GM12865 (cell line): Measurements from ENCODE around the gene FRMD6.

Experiments
- DNase-seq: peaks from one replicate; pipeline ENCODE4 v3.0.0; 2010; ENCODE audit warnings: low read depth
- H3K4me3 ChIP-seq: 2 replicates; pipeline ENCODE4 v1.5.1; 2011; ENCODE audit warnings: mild to moderate bottlenecking, low read depth, low read length, control low read depth
- CTCF ChIP-seq: IDR thresholded peaks from 2 replicates; pipeline ENCODE4 v1.5.1; 2011; ENCODE audit warnings: low read length, control low read depth, low read depth, inconsistent platforms; ENCODE audit not compliant: insufficient read depth; ENCODE audit errors: missing control alignments

Gene FRMD6

DNA sequence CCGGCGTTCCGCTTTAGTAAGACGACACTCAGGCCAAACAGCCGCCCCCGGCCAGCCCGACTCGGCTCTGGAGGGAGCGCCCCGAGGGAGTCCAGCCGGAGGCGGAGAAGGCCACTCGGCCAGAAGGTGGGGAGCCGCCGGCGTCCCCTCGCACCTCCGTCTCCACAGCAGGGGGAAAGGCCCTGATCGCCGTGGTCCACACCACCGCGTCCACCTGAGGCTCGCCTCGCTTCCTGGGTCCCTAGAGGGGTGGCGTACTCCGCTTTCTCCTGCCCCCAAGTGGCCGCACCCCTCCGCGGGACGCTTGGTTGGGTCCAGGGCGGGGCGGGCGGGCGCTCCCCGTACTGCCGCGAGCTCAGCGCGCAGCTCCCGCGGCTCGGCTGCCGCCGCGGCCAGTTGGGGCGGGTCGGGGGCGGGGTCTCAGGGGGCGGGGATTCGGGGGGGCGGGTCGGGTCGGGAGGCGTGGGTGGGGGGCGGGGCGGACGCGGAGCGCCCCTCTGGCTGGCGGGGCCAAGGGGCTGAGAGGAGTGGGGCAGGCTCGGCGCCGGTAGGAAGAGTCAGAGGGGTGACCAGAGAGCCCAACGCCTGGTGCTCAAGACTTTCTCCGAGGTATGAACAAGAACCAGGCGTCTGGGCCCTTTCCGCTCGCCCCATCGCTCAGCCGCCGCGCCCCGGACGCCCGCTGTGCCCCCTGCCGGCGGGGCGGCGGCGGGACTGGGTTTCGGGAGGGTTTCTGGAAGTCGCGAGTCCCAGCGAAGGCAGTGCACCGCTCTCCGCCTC, at the start of gene FRMD6:
Gene FRMD6, plus strand, starts transcription at position 523 of the 780 bp plus-strand sequence. CDS start 37,927 bp downstream, outside the sequence.
- TF ChIP-seq CTCF: peak; percentile 85
- H3K4me3 ChIP-seq: peak within 1 kb of the TSS; percentile 96
- DNase-seq: peak; percentile 96

DNA sequence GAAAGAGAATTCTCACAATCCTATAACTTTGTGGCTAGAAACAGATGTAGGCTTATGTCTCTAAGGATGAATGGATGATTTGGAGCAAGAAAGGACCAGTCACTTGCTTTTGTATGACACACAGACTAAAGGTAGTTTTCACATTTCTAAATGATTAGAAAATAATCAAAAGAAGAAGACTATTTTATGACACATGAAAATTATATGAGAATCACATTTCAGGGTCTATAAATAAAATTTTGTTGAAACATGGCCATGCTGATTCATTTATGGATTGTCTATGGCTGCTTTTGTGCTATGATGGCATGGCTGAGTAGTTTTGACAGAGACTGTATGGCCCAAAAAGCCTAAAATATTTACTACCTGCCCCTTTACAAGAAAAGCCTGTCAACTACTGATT, 49.4 kb upstream of the FRMD6 start:
- no peak for TF ChIP-seq CTCF
- DNase-seq: peak; percentile 71
- H3K4me3 ChIP-seq: no peak overlapping the region

- H3K4me3 ChIP-seq: no peak overlapping the region
- no peak for TF ChIP-seq CTCF
- no peak for DNase-seq
These were observed 48.2 kb upstream of the FRMD6 start for GRCh38 chr14:51603495-51603894.

DNA sequence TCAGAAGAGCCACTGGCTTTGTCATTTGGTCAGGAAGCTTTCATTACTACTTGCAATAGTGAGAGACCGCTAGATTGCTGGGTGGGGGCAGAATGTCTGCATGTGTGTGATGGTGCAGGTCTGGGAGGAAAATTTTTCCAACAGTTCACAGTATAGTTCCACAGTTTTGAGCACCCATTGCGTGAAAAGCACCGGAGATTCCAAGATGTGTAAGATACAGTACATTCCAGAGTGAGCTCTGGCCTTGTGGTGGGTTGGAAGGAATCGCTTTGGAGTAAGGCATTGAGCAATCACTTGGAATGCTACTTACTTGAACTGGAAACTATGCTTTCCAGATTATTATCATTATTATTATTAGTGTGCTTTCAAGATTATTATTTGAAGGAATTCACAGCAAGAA, 47.6 kb upstream of the FRMD6 start:
- no peak for DNase-seq
- TF ChIP-seq CTCF: no peak
- H3K4me3 ChIP-seq: no peak overlapping the region

DNA sequence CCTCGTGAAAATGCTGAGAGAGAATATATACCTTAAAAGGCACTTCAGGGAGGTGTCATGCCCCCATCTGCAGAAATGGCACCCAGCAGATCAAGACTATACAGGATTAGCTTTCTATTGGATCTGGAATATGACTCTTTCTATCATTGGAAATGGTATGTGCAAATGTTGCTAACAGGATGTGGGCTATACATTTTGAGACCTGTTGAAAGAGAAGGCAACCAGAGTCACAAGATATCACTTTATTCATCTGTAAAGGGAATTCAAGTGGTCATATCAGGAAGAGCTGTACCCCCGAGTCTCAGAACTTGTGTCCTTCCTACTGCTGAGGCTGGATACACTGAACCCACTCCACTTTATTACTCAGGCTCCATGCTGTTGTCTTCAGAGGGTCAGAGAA, 46.1 kb upstream of the FRMD6 start:
- H3K4me3 ChIP-seq: no peak overlapping the region
- TF ChIP-seq CTCF: no peak
- no peak for DNase-seq

GRCh38 chr14:51607711-51608110, 44.0 kb upstream of the FRMD6 start:
- DNase-seq: no peak
- TF ChIP-seq CTCF: no peak
- H3K4me3 ChIP-seq: no peak overlapping the region
